Subcutaneous adipose tissue (tissue), 4 donors: ENCODE measurements around the gene ADAP2. TPM values are rescaled to one million over a fixed set of nuclear protein-coding genes. Genes with fewer than 3 reads are reported as not detected.

Experiments used
- total RNA-seq, 4 donors: library from RNA; depleted of rRNA; stranded (reverse); fragments of >200 nt; gene quantifications; one replicate each; pipeline ENCODE4 v1.1.0, GENCODE V29; 2016
- TF ChIP-seq, protein P1 (sequence below): fragments of 450-650 bp; IDR thresholded peaks from one replicate; pipeline ENCODE4 v1.5.1; 2016; ENCODE audit warnings: low read depth, mild to moderate bottlenecking, control low read depth, antibody characterized with exemption, moderate library complexity

Gene ADAP2
- total RNA-seq, 4 donors from 2014 or later, result 26.6 to 86.9 (median 44.4) TPM

DNA sequence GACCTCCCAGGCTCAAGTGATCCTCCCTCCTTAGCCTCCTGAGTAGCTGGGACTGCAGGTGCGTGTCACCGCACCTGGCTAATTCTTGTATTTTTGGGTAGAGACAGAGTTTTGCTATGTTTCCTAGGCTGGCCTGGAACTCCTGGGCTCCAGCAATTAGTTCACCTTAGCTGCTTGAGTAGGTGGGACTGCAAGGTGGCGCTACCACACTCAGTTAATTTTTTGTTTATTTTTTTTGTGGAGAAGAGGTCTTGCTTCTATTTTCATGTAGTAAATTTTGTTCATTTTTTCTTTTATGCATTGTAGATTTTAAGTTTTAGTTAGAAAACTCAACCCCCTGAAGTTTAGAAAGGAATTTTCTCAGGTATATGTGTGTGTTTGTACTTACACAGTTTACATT lies 70.8 kb downstream of the ADAP2 start:
- TF ChIP-seq, protein P1, sequence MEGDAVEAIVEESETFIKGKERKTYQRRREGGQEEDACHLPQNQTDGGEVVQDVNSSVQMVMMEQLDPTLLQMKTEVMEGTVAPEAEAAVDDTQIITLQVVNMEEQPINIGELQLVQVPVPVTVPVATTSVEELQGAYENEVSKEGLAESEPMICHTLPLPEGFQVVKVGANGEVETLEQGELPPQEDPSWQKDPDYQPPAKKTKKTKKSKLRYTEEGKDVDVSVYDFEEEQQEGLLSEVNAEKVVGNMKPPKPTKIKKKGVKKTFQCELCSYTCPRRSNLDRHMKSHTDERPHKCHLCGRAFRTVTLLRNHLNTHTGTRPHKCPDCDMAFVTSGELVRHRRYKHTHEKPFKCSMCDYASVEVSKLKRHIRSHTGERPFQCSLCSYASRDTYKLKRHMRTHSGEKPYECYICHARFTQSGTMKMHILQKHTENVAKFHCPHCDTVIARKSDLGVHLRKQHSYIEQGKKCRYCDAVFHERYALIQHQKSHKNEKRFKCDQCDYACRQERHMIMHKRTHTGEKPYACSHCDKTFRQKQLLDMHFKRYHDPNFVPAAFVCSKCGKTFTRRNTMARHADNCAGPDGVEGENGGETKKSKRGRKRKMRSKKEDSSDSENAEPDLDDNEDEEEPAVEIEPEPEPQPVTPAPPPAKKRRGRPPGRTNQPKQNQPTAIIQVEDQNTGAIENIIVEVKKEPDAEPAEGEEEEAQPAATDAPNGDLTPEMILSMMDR, result no peak

DNA sequence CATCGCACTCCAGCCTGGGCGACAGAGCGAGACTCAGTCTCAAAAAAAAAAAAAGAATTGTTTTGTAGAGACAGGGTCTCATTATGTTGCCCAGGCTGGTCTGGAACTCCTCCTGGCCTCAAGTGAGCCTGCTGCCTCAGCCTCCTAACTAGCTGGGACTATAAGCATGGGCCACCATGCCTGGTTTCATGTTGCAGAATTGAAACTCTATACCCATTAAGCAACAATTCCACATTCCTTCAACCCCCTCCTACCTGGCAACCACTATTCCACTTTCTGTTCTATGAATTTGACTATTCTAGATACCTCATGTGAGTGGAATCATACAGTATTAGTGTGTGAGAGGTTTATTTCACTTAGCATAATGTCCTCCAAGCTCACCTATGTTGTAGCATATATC lies 73.6 kb downstream of the ADAP2 start:
- TF ChIP-seq, protein P1, result no peak

DNA sequence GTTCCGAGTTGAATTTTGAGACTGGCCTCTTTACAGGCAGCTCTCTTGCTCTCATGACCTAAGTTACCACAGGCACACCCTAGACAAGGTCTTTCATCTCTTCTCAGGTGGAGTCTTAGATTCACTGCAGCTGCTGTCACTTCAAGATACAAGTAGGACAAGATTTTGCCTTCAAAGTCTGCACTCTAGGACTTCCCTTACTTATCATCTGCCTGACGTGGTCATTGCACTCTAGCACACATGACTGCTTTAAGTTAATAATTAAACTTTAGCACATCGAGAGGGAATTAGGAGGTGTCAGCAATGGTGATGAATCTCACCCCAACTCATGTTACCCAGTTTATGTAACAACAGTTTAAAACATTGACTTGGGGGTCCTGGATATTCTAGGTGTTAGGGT lies 74.7 kb downstream of the ADAP2 start:
- TF ChIP-seq, protein P1, result no peak

DNA sequence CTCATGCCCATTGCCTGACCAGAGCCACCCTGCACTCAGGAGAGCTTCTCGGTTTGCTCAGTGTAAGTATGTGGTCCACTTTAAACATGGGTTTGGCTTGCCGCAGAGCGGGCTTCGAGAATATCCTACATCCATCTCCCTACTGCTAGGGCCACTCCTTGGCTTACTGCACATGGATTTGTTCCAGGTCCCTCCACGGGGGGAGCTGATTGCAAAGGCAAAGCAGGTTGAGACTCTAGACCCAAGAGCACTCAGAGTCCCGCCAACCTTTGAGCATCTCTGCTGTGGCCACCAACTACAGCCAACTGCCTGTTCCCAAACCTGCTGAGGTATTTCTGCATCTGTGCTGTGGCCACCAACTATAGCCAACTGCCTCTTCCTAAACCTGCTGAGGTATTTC lies 75.5 kb downstream of the ADAP2 start:
- TF ChIP-seq, protein P1, result no peak

DNA sequence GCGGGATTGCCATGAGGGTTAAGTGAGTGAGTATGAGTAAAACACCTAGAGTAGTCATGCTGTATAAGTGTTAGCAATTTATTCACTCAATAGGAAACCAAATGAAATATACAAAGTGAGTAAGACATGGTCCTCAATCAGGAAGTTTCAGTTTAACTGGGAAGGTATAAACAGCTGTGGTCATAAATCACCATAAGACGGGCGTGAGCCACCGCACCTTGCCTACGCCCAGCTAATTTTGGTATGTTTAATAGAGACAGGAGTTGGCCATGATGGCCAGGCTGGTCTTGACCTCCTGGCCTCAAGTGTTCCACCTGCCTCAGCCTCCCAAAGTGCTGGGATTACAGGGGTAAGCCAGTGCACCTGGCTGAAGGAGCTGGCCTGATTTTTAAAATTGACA lies 76.1 kb downstream of the ADAP2 start:
- TF ChIP-seq, protein P1, result no peak

DNA sequence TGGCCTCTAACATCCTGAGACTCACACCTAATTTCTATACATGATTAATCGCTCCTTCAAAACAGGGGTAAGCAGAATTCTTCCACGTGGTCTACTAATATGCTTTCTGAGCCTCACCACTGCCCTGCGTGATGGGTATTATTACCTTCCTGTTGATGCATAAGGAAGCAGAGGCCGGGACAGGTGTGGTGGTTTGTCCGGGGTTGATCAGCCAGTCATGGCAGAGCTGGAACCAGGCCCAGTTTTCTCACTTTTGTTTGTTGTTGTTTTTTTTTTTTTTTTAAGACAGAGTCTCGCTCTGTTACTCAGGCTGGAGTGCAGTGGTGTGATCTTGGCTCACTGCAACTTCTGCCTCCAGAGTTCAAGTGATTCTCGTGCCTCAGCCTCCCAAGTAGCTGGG lies 80.3 kb downstream of the ADAP2 start:
- TF ChIP-seq, protein P1, result no peak

GRCh38 chr17:31003225-31003866 lies 81.6 kb downstream of the ADAP2 start:
- TF ChIP-seq, protein P1, result no peak
